Measurements from ENCODE around the gene EGFL7.
"Not testable (repeated sequence)": the region's sequence is repeated elsewhere in the genome, so short reads cannot be mapped to it uniquely, and the experiment has no call there.

Gene EGFL7

GRCh38 chr9:136690104-136690805, 27.5 kb downstream of the EGFL7 start:
- no peak for DNase-seq

DNA sequence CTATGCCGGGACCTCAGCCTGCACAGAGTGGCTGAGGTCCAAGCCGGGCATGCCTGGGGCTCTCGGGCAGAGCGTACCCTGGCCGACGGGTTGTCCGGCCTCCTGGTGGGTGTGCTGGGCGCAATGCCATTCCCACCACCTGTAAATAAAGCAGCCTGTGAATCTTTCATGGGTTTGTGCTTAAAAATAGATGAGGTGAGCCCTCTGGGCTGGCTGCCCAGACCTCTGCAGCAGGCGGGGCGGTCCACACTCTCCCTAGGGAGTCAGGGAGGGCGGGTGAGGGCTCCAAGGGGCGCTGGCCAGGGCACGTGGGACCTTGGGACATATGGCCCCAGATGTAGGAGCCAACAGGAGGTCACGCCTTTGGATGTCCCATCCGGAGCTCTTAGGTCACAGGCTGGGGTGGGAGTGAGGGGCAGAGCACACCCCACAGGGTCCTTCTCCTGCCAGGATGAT, 28.1 kb downstream of the EGFL7 start:
- DNase-seq, result no peak

GRCh38 chr9:136691316-136692184, 28.8 kb downstream of the EGFL7 start:
- no peak for DNase-seq

DNA sequence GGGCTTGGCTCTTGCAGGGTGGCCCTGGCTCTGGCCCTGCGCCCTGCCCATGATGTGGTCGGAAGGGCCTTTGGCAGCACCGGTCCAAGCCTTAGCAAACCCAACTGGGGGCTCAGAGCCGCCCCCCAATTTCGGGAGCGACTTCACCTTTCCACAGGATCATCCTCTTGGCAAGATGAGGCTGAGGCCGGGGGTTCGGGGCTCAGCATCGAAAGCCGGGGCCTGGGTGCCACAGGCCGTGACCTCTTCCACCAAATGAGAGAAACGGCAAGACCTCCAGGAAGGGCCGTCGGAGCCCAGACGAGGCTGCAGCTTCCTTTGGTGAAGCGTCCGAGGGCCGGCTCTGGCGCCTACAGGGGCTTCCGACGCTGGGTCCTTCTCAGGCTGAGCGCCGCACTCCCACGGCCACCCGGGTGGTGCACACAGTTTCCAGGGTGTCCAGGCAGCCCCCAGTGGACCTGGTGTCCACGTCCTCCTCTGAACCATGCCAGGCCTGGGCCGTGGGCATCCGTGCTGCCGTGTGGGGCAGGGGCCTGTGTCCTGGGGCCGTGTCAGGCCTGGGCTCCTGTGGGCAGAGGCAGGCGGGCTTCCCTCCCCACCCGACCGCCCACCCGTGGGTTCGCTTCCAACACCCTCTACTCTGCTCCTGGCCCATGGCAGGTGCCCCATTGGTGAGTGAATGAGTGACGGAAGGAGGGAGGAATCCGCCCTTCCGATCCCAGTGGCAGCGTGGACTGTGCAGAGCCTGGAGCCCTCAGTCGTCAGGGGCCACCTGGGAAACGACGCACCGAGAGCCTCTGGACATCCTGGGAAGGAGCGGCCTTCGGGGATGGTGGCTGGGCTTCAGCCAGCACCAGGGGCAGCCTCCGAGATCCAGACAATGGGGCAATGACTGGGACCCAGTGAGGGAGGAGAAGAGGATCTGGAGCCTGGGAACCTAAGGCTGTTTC, 29.7 kb downstream of the EGFL7 start:
- DNase-seq, result no peak

- DNase-seq, result no peak
Observed at GRCh38 chr9:136693135-136693489, 30.4 kb downstream of the EGFL7 start.

GRCh38 chr9:136693490-136694162, 30.9 kb downstream of the EGFL7 start:
- DNase-seq, result peak; percentile 99

DNA sequence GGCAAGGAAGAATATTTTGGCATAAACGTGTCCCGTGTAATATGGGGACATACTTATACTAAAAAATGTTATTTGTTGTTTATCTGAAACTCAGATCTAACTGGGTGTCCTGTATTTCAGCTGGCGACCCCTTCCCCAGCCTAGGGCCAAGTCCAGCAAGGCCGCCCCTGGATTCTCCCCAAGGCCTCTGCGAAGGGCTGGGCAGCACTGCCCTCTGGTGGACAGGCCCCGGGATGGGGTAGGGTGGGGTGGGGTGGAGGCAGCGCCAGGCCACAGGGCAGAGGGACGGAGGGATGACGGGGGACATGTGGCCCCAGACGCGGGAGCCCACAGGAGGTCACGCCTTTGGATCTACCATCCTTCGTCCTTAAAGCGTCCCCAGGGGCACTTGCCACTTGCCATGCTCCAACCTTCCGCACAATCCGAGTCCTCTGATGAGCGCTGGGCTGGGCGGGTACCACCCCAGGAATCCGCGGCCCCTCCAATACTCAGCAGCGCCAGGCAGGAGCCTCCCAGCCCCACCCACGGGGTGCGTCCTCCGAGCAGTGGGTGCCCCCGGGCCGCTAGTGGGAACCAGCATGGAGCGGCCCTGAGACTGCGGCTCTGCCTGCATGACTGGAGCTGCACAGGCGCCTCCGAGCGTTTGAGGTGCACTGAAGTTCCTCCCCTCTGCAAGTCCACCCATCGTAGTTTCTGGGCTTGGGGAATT, 31.6 kb downstream of the EGFL7 start:
- DNase-seq, result peak; percentile 97

DNA sequence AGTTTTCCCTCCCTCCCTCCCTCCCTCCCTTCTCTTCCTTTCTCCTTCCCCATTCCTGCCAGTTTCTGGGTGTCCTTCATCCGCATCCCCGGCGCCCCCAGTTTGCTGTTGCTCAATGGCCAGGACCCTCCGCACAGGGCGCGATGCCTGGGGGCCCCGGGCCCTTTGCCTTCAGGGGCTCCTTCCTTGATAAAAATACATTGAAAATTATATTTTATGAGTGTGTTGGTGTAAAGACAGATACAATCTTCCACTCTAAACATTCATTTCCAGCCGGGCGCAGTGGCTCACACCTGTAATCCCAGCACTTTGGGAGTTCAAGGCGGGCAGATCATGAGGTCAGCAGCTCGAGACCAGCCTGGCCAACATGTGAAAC, 32.1 kb downstream of the EGFL7 start:
- DNase-seq, result no peak

DNA sequence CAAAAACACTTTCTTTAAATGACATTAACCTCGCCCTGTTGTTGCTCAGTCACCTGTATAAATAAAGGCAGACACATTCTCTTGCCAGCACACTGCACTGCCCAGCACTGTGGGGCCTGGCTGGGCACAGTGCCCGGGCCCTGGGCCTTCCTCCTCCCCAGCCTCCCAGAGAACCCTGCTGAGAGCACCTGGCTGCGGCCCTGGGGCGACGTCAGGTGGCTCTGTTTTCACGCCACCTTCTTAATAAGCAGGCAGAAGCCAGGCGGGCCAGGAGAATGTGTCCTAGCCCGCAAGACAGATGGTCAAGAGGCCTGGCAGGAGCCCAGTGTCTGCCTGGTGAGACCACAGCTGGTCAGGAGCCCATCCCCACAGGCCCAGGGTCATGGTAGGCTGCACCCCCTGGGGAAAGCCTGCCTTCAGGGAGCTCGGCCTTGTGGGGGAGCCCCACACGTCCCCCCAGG, 32.7 kb downstream of the EGFL7 start:
- no peak for DNase-seq

DNA sequence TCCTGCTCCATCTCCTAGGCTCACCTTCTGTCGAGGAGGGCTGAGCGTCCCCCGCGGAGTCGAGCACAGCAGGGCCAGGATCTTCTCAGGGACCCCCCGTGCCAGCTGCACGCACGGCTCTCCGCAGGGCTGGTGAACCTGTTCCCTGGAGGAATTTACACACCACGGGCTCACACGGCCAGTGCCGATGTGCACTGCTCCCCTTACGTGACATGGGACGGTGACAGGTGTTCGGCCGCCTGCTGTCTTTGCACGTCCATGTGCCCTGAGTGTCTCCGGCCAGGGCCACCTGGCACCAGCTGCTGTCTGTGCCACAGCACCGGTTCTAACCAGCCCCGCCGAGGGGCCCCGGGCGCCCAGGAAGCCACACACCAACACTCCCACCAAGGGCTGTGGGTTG, 33.2 kb downstream of the EGFL7 start:
- DNase-seq, result no peak

- DNase-seq, result no peak
Observed at GRCh38 chr9:136696502-136696901, 33.8 kb downstream of the EGFL7 start.

GRCh38 chr9:136697146-136697820, 34.6 kb downstream of the EGFL7 start:
- no peak for DNase-seq

- no peak for DNase-seq
Observed at GRCh38 chr9:136697821-136698526, 35.3 kb downstream of the EGFL7 start.

DNA sequence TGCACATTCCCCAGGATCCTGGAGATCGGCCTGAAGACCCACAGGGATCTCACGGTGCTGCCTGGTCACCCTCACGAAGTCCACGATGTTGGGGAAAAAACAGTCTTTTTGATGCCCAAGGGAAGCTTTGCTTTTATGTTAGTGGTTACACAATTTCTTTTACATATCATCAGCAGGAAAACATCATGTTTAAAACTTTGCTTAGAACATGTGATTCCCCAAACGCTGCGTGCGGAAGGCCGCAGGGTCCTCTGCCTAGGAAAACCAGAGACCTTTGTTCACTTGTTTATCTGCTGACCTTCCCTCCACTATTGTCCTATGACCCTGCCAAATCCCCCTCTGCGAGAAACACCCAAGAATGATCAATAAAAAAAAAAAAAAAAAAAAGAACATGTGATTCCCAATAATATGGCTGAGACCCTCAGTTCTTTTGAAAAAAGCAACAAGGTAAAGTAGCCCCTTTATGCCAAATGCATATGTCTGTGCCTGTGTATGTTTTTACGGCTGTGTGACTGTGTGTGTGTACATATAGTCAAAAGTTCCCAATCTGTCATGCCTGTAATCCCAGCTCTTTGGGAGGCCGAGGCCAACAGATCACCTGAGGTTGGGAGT, 36.0 kb downstream of the EGFL7 start:
- no peak for DNase-seq

GRCh38 chr9:136700304-136700703, 37.6 kb downstream of the EGFL7 start:
- no peak for DNase-seq

- no peak for DNase-seq
Observed at GRCh38 chr9:136700959-136701667, 38.4 kb downstream of the EGFL7 start.

- DNase-seq, result no peak
Observed at GRCh38 chr9:136701668-136702053, 38.9 kb downstream of the EGFL7 start.

GRCh38 chr9:136703276-136703860, 40.7 kb downstream of the EGFL7 start:
- DNase-seq, result no peak

DNA sequence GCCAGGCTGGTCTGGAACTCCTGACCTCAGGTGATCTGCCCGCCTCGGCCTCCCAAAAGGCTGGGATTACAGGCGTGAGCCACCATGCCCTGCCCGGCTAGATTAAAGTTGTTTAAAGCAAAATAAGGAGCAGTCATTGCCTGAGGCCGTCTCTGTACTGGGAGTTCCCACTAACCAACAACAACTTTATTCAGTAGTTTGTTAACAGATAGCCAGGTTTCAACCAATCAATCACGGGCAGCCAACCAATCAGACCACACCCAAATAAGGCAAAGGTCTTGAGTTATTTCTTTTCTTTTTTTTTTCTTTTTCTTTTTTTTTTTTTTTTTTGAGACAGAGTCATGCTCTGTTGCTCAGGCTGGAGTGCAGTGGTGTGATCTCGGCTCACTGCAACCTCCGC, 42.0 kb downstream of the EGFL7 start:
- DNase-seq, result not testable (repeated sequence)
